Raji (cell line): ENCODE data around the gene DLL4.
A peak's percentile ranks its signal among the peaks of the same experiment; 100 is the strongest.

Experiments used
- POLR2A ChIP-seq: IDR thresholded peaks from 2 replicates; pipeline ENCODE4 v1.6.1; 2011; ENCODE audit warnings: low read depth, low read length, control low read depth; ENCODE audit not compliant: insufficient read depth

Gene DLL4

GRCh38 chr15:40928821-40929659, at the start of gene DLL4:
Gene DLL4 (plus strand): TSS chr15:40929340. CDS start chr15:40929669, 329 bp downstream.
- no peak for TF ChIP-seq POLR2A

GRCh38 chr15:40879609-40880008, 49.5 kb upstream of the DLL4 start:
- no peak for TF ChIP-seq POLR2A

GRCh38 chr15:40881351-40881750, 47.8 kb upstream of the DLL4 start:
- no peak for TF ChIP-seq POLR2A

GRCh38 chr15:40886586-40886985, 42.6 kb upstream of the DLL4 start:
- no peak for TF ChIP-seq POLR2A

GRCh38 chr15:40889112-40889511, 40.0 kb upstream of the DLL4 start:
- TF ChIP-seq POLR2A = no peak

- no peak for TF ChIP-seq POLR2A
Measured at GRCh38 chr15:40891138-40891537, 38.0 kb upstream of the DLL4 start.

- TF ChIP-seq POLR2A = no peak
Measured at GRCh38 chr15:40891810-40892446, 37.2 kb upstream of the DLL4 start.

GRCh38 chr15:40892447-40893012, 36.6 kb upstream of the DLL4 start:
- no peak for TF ChIP-seq POLR2A

- TF ChIP-seq POLR2A = no peak
Measured at GRCh38 chr15:40893019-40893670, 36.0 kb upstream of the DLL4 start.

GRCh38 chr15:40893733-40894680, 35.1 kb upstream of the DLL4 start, which contains the start of gene VPS18:
Gene VPS18 (plus strand): TSS chr15:40894450. CDS start chr15:40894769, 319 bp downstream.
- TF ChIP-seq POLR2A = peak; percentile 62; the same call in 1 of the 2 replicates

- no peak for TF ChIP-seq POLR2A
Measured at GRCh38 chr15:40894681-40895448, 34.3 kb upstream of the DLL4 start.

GRCh38 chr15:40899536-40900207, 29.5 kb upstream of the DLL4 start:
- TF ChIP-seq POLR2A = no peak
